SH-SY5Y (cell line): ENCODE results near the gene MS4A8.

Experiments used
- GATA2 ChIP-seq: IDR thresholded peaks from 2 replicates; pipeline ENCODE4 v1.6.1; 2011; ENCODE audit warnings: mild to moderate bottlenecking, low read depth, low read length
- GATA3 ChIP-seq: IDR thresholded peaks from 2 replicates; pipeline ENCODE4 v1.6.1; 2011; ENCODE audit warnings: low read depth, mild to moderate bottlenecking, low read length, moderate library complexity

DNA sequence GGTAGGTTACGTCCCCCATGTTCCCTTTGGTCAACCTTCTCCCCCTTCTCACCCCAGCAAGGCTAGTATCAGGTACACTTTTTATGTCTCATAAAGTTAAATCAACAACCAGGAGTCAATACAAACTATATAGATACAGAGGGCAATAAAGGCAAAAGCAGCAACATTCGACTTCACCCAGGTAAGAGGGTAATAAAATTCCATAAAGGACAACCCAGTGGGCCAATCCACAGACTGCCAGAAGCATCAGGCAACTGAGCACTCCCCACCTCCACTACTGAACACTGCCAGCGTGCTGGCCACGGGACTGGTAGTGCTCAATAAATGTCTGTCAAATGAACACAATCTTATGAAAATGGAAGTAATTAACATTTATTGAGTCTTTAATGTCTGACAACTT lies 20.0 kb downstream of the MS4A8 start:
- TF ChIP-seq GATA2 (no peak), GATA3 (no peak)
